Loucy (cell line): ENCODE data around the gene SNX19.

Experiments used
- CTCF ChIP-seq: fragments of 200-600 bp; sonication (generic); conservative IDR thresholded peaks from 2 replicates; pipeline ENCODE4 v1.5.1; 2014; ENCODE audit warnings: mild to moderate bottlenecking, antibody characterized with exemption, low read length
- EZH2phosphoT487 ChIP-seq: fragments of 200-600 bp; IDR thresholded peaks from 2 replicates; pipeline ENCODE4 v1.6.1; 2018; ENCODE audit warnings: antibody characterized with exemption, mild to moderate bottlenecking, moderate library complexity, borderline replicate concordance

- no peak for TF ChIP-seq CTCF
- TF ChIP-seq EZH2phosphoT487 = no peak
These were observed 58.1 kb downstream of the SNX19 start for GRCh38 chr11:130858215-130858614.
